Fibroblast of mammary gland (primary cell): ENCODE measurements around the gene LSM14A.
A peak's percentile ranks its signal among the peaks of the same experiment; 100 is the strongest.
"Not testable (repeated sequence)": the region's sequence is repeated elsewhere in the genome, so short reads cannot be mapped to it uniquely, and the experiment has no call there.

Experiments used
- DNase-seq: peaks from one replicate; pipeline ENCODE4 v3.0.0-alpha.2; 2010; ENCODE audit warnings: low read depth
- H3K4me3 ChIP-seq: 2 replicates; pipeline ENCODE4 v1.5.1; 2011; ENCODE audit warnings: low read depth, mild to moderate bottlenecking, low read length, moderate library complexity; ENCODE audit not compliant: control insufficient read depth
- TF ChIP-seq, protein P1 (sequence below): conservative IDR thresholded peaks from 2 replicates; pipeline ENCODE4 v1.5.1; 2011; ENCODE audit warnings: low read depth, low read length, inconsistent platforms; ENCODE audit not compliant: control insufficient read depth, insufficient read depth

The LSM14A gene

DNA sequence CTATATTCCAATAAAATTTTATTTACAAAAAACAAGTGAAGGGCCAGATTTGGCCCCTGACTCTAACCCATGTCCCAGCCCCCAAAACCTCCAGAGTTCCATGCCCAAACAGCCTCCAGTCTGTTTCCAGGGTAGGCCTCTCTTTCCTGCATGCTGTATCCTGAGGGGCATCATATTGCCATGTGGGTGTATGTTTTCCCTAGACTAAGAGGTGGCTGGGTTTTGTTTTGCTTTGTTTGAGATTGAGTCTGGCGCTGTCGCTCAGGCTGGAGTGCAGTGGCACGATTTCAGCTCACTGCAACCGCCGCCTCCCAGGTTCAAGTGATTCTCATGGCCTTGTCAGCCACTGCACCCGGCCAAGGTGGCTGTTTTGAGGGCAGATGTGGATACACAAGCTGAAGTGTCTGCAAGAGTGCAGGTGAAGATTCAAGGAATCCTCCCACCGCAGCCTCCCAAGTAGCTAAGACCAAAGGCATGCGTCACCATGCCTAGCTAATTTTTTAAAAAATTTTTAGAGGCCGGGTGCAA is 23.6 kb upstream of the LSM14A start:
- DNase-seq: no peak
- no peak overlapping the region for H3K4me3 ChIP-seq
- TF ChIP-seq, protein P1, sequence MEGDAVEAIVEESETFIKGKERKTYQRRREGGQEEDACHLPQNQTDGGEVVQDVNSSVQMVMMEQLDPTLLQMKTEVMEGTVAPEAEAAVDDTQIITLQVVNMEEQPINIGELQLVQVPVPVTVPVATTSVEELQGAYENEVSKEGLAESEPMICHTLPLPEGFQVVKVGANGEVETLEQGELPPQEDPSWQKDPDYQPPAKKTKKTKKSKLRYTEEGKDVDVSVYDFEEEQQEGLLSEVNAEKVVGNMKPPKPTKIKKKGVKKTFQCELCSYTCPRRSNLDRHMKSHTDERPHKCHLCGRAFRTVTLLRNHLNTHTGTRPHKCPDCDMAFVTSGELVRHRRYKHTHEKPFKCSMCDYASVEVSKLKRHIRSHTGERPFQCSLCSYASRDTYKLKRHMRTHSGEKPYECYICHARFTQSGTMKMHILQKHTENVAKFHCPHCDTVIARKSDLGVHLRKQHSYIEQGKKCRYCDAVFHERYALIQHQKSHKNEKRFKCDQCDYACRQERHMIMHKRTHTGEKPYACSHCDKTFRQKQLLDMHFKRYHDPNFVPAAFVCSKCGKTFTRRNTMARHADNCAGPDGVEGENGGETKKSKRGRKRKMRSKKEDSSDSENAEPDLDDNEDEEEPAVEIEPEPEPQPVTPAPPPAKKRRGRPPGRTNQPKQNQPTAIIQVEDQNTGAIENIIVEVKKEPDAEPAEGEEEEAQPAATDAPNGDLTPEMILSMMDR: no peak

DNA sequence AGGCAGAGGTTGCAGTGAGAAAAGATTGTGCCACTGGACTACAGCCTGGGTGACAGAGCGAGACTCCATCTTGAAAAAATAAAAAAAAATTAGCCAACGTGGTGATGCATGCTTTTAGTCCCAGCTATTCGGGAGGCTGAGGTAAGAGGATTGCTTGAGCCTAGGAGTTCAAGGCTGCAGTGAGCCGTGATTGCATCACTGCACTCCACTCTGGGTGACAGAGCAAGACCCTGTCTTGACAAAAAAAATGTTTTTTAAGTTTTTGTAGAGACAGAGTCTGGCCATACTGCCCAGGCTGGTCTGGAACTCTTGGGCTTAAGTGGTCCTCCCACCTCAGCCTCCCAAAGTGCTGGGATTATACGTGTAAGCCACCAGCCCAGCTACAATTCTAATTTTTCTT is 22.4 kb upstream of the LSM14A start:
- TF ChIP-seq, protein P1: no peak
- no peak for DNase-seq

DNA sequence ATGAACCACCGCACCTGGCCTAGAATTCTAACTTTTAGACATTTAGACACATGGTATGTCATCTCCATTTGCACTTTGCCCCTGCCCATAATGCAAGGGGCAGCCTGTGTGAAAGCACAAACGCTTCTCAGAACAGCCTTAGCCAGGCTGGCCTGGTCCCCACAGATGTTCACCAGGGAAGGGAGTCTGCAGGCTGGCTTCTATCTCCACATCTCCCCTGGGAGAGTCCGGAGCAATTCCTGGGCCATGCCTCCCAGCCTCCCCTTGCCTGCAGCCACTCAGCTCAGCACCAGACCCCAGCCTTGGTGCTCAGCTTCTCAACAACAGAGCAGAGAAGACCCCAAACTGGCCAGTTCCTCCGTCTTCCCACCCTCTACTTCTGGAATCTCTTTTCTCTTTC is 21.7 kb upstream of the LSM14A start:
- no peak for DNase-seq
- H3K4me3 ChIP-seq: no peak overlapping the region
- TF ChIP-seq, protein P1: no peak

More for the DNA sequence above, 22.4 kb upstream of the LSM14A start:
- no peak overlapping the region for H3K4me3 ChIP-seq

DNA sequence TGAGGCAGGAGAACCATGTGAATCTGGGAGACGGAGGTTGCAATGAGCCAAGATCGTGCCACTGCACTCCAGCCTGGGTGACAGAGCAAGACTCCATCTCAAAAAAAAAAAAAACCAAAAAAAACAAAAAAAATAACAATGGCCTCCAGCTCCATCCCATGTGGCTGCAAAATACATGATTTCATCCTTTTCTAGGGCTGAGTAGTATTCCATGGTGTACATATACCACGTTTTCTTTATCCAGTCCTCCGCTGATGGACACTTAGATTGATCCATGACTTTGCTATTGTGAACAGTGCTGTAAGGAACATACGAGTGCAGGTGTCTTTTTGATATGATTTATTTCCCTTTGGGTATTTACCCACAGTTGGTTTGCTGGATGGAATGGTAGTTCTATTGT is 20.9 kb upstream of the LSM14A start:
- TF ChIP-seq, protein P1: no peak
- no peak overlapping the region for H3K4me3 ChIP-seq
- DNase-seq: no peak

DNA sequence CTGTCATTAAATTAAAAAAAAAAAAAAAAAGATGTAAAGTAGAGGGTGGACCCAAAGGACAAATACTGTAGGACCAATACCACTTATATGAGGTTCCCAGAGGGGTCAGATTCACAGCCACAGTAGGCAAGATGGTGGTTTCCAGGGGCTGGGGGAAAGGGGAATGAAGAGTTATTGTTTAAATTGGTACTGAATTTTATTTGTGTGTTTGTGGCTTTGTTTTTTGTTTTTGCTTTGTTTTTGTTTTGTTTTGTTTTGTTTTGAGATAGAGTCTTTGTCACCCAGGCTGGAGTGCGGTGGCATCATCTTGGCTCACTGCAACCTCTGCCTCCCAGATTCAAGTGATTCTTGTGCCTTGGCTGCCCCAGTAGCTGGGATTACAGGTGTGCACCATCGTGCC is 17.9 kb upstream of the LSM14A start:
- DNase-seq: no peak
- H3K4me3 ChIP-seq: no peak overlapping the region
- TF ChIP-seq, protein P1: no peak

DNA sequence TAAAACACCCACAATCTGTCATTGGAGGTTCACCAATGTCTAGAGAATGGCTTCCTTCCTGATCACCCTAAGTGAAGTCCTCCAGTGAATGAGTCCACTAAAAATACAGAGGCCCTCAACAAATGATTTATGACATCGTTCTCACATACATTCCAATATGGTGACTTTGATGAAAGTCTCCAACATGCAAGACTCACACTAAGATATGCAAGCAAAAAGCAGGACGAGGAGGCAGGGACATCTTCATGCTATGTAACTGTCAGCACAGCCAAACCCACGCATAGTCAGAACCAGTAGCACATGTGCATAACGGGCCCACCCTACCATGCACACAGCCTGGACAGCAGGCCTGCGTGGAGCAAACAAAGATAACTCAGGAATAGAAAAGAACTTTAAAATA is 16.6 kb upstream of the LSM14A start:
- H3K4me3 ChIP-seq: no peak overlapping the region
- TF ChIP-seq, protein P1: no peak
- DNase-seq: peak; percentile 28

DNA sequence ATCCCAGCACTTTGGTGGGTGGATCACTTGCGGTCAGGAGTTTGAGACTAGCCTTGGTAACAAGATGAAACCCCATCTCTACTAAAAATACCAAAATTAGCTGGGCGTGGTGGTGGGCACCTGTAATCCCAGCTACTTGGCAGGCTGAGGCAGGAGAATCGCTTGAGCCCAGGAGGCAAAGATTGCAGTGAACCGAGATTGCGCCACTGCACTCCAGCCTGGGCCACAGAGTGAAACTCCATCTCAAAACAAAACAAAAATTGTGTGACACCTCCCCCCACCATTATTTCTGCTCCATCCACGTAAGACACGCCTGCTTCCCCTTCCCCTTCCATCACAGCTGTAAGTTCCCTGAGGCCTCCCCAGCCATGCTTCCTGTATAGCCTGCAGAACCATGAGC is 13.3 kb upstream of the LSM14A start:
- DNase-seq, H3K4me3 ChIP-seq: not testable (repeated sequence)

DNA sequence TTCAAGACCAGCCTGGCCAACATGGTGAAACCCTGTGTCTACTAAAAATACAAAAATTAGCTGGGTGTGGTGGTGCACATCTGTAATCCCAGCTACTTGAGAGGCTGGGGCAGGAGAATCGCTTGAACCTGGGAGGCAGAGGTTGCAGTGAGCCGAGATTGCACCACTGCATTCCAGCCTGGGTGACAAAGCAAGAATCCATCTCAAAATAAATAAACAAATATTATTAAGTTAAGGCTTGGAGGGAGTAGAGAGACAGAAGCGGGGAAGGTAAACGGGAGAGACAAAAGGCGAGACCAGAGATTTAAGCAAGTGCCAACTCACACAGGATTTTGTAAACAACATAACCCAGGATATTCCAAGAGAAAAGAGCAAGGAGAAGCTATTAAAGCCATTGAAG is 12.8 kb upstream of the LSM14A start:
- not testable (repeated sequence) for DNase-seq, H3K4me3 ChIP-seq

DNA sequence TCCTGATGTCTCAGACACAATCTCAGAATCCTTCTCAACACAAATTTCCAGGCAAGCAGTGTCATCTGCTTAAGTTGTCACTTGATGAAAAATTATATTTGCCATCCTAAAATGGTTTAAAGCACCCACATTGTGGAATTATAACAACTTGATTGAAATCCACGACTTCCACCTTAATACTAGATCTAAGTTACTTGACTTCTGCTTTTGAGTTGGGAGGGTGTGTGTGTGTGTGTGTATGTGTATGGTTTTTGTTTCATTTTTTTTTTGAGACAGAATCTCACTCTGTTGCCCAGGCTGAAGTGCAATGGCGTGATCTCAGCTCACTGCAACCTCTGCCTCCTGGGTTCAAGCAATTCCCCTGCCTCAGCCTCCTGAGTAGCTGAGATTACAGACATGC is 10.4 kb upstream of the LSM14A start:
- DNase-seq, H3K4me3 ChIP-seq: not testable (repeated sequence)
